B cell (primary cell): Measurements from ENCODE around the gene TWF2.

Source experiments
- CTCF ChIP-seq: fragments of 200-600 bp; IDR thresholded peaks from one replicate; pipeline ENCODE4 v1.8.0; 2022; ENCODE audit warnings: antibody characterized with exemption, mild to moderate bottlenecking
- EZH2 ChIP-seq: IDR thresholded peaks from 2 replicates; pipeline ENCODE4 v1.6.1; 2012; ENCODE audit warnings: borderline replicate concordance, low read depth, mild to moderate bottlenecking, moderate library complexity, low read length; ENCODE audit not compliant: insufficient read depth, poor library complexity, severe bottlenecking

GRCh38 chr3:52283306-52283705 is 44.3 kb upstream of the TWF2 start:
- TF ChIP-seq CTCF (no peak), EZH2 (no peak)
